SKM-1 (cell line): Measurements from ENCODE around the gene PARVG.

Experiments used
- DNase-seq: peaks from one replicate; lab custom pipeline; 2025; ENCODE audit not compliant: unreplicated experiment; lab: John Stamatoyannopoulos, UW

Gene PARVG, protein sequence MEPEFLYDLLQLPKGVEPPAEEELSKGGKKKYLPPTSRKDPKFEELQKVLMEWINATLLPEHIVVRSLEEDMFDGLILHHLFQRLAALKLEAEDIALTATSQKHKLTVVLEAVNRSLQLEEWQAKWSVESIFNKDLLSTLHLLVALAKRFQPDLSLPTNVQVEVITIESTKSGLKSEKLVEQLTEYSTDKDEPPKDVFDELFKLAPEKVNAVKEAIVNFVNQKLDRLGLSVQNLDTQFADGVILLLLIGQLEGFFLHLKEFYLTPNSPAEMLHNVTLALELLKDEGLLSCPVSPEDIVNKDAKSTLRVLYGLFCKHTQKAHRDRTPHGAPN

DNA sequence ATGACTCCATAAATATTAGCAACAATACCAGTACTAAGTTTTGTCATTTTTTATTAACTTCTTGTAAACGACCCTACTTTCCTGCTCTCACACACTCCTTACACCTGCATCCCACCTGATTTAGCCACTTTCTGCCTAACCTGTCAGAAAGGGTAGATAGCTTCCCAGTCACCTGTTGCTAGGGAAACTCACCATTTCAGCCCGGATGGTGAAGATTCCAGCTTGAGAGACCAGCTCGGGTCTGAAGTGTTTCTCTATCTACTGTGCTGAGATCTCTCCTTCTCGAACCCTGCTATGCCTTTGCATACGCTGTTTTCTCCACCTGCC, at the start of gene PARVG:
Gene PARVG, plus strand, starts transcription at position 220 of the 327 bp plus-strand sequence. CDS start 2,405 bp downstream, outside the sequence.
- DNase-seq: peak; percentile 53

DNA sequence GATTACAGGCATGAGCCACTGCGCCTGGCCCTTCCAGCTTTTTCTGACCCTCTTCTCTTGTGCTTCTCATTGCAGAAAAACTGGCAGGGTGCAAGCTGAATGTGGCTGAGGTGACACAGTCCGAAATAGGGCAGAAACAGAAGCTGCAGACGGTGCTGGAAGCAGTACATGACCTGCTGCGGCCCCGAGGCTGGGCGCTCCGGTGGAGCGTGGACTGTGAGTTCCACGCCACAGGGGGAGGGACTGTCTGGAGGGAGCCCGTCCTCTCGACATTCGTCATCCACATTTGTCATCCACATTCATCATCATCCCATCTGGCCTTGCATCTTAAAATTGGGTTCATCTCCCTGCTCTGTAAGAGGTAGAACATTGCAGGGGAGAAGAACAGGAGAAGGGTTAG, 49.3 kb upstream of the PARVG start:
- no peak for DNase-seq

DNA sequence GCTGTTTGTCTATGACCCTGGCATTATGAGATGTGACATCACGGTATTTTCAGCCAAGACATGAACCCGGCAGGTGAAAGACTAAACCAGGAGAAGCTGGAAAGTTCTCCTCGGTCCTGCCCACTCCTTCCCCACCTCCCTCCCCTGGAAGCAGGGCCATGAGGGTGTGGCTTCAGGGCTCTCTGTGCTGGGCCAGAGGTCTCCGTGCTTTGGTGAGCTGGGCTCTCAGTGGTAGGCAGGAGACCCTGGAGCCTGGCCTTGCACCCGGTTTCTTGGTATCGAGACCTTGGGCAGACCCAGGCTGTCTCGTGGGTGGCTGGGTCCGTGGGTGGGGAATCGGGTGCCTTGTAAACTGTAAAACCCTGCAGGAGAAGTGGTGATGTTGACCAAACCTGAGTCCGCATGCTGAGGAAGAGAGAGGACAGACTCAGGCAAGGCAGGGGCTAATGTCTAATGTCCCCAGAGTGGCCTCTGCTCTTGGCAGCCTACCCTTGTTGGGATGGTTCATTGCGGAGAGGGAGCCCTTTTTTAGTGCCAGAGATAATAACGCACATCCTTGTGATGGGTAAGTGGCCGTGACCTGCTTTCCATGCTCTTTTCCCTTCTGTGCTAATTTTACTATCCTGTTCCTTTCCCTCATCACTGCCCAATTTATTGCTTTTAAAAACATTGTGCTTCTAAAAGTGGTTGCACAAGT, 48.6 kb upstream of the PARVG start:
- no peak for DNase-seq

DNA sequence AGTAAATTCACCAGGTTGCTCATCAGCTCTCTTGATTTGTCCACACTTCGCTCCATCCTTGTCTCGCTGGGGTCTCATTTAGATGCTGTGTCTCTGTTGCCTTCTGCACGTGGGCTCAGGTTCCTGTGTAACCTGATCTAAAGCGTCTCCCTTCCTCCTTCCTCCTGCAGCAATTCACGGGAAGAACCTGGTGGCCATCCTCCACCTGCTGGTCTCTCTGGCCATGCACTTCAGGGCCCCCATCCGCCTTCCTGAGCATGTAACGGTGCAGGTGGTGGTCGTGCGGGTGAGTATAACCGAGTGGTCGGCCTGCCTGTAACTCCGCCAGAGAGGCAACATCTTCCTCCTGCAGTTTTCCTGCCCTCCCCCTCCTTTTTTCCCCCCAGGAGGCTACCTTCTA, 48.0 kb upstream of the PARVG start:
- DNase-seq: no peak

DNA sequence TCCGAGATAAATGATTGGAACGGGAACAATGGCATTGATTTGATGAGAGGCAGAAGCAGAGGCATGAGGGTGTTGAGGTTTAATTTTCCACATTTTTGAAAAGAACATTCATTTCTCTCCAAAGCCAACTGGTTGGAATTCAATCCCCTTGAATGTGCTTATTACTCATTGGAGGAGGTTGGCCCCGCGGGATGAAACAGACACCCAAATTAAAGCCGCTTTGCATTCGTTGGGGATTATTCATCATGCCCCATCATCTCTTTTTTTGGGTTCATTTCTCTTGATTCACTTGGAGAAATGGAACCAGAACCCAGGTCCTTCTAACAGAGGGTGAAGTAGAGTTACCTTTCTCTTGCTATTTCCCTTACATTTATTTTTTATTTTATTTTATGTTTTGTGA, 47.6 kb upstream of the PARVG start:
- no peak for DNase-seq

DNA sequence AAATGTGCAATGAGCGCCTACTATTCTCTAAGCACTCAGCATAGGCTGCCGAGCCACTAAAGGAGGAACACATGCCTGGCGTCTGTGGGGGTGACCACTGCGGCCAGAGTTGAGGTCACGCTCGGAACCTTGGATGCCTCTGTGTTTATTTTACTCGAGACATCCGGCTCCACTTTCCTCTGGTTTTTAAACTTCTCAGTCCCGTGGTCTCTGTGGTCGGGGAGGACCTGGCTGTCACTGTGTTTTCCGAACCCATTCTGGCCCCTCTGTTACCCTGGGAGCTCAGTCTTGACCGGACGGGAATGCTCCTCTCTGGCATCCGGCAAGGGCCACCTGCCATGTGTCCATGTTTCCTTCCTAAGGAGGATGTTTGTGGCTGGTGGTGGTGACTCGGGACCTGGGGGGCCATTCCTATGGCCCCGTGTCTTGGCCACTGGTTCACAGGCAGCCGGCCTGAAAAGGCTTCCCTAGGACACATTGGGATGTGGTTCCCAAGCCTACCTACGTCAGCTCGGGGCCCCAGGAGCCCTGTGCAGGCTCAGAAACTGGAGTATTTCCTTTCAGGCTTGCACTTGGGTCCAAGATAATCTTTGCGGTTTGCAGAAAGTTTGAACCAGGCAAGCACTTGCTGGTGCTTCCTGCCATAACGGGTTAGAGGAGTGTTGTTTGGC, 46.7 kb upstream of the PARVG start:
- DNase-seq: no peak

DNA sequence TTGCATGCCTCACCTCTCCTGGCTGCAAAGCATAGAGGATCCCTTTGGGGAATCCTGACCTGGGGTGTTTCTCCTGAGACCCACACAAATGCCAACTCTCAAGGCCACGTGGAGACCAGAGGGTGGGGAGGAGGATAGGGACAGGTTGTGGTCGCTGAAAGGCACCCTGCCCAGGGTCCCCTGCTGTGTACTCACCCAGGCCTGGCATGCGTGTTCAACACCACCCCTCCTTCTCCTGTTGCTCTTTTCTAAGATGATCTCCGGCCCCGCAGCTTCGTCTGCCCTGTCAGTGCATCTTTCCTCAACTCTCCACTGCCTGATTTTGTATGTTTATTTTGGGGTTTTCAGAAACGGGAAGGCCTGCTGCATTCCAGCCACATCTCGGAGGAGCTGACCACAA, 44.6 kb upstream of the PARVG start:
- no peak for DNase-seq

DNA sequence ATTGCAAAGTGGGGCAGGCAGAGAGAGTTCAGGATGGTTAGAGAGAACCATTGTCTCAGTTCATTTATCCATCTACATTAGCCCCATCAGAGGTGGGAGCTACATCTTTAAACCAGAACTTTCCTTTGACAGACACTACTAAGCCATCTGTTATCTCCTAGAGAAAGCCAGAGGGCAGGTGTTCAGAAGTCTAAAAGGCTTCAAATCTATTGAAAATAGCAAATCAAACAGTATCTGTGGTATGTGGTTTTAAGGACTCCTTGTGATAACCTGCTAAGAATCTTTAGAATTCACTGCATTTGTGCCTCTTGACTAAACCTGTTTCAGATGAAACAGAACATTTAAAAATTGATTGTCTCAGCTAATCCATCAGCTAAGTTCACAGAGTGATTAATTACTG, 43.9 kb upstream of the PARVG start:
- DNase-seq: no peak

DNA sequence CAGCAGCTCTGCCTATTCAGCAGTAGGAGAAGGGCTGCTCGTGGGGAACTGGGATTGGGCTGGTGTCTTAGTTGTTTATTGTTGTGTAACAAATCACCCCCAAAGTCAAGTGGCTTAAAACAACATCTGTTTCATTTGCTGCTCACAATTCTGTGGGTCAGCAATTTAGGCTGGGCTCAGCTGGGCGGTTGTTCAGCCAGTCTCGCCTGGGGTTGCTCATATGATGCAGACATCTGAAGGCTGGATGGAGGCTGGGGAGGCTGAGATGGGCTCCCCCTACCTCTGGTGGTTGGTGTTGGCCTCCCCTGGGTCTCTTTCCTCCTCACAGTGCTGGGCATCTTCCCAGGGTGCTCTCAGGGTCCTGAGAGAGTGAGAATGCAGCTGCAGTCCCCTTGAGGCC, 43.3 kb upstream of the PARVG start:
- no peak for DNase-seq

DNA sequence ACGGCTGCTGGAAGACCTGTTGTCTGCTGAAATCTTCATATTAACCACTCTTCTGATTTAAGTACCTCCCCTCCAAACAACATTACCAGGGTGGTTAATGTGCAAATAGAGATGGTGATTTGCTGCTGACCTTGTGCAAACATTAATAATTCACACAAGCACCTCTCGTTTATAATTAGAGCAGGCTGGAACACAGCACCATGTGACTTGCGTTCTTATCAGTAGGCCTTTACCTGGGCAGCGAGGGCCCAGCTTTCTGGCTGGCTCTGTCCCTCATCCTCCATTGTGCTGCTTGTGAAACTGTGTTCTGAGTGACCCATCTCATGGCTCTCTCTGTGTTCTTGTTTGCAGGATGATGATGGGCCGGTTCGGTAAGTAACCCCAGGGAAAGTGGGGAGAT, 41.0 kb upstream of the PARVG start:
- no peak for DNase-seq

DNA sequence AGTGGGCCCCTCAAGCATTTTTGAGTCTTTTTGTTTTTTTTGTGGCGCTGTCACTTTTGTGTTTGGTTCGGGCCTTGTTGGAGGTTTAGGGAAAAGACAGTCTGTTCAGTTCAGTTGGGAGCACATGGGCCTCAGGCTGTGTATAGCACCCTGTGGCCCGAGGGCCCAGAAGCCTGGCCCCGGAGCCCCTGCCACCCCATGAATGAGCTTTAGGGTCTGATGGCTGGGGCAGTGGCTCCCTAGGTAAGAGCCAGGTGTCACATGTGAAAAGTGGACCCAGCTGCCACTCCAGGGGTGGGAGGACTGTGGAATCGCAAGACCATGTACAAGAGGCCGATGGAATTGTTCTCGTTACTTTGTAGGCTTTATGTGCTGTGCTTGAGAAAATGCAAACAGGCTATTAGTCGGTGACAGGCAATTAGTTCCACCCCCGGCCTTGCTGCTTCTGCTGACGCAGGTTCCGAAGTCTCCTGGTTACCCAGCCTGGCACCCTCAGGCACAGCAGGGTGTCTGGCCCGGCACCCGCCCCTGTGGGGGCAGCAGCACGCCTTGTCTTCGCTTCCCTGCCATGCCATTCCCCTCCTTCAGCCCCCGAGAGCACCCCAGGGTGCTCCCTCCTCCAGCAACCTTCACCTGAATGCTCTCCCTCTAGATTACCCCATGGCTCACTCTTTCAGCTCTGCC, 38.2 kb upstream of the PARVG start:
- no peak for DNase-seq

DNA sequence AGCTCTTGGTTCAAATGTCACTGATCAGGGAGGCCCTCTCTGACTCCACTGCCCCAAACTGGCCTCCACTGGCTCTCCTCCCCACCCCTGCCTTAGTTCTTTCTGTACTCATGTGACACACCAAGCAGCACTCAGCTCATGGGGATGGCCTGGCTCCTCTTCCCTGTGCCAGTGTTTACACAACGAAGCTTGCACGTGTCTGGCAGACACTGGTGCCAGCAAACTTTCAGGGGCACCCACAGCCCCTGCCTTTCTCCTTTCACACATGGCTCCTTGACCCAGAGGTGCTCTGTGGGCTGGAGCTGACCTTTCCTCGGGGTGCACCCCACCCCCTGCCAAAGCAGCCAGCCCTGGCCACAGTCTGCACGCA, 37.6 kb upstream of the PARVG start:
- no peak for DNase-seq

DNA sequence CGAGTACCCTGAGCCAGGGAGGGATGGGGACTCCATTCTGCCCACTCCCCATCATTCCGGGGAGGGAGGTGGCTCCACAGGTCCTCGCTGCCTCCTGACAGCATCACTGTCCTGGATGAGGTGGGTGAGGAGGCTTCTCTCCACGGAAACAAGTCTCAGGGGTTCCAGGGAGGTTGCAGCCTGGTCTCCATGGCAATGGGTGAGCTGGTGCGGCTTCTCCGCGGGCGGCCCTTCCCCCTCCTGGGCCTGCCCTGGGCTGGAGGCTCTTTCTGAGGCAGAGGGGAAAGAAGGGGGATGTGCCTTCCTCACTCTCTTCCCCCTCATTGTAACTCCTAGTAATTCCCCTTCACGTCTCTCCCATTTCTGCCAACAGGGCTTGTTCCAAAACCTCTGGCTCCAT, 37.1 kb upstream of the PARVG start:
- DNase-seq: no peak

DNA sequence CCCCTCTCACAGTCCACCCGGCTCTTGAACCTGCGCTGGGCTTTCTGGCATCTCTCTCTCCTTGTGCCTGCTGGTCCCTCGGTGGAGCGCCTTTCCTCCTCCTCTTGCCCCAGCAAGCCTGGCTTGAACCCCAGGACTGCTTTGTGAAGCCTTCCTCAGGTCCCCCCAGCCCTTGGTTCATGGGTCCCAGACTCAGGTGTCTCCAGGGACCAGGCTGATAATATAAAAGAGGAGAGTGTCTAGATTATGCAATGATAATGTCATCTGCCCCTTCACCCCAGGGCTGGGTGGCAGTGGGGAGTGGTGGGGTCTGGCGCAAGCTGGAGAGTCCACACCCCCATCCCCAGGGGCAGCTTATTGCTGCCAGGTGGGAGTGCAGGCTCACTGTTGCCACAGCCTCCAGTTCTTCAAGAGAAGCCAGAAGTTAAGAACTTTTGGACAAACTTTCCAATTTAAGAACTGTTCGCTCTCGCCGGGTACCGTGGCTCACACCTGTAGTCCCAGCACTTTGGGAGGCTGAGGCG, 36.6 kb upstream of the PARVG start:
- DNase-seq: no peak

DNA sequence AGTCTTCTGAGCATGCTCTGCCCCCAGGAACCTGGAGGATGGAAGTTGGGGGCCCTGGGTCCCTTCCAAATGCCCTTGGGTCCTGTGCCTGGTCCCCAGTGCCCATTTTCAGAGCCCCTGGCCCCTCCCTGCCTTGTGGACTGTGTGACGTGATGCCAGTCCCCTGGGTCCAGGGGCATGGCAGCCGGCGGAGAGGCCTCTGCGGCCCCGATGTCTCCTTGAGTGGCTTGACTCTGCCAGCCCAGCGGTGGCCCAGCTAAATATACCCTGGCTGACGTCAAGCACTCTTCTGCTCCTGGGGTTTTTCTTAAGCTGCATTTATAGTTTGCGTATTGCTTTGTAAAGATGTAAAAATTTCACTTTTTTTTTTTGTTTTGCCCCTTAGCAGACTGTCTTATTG, 35.2 kb upstream of the PARVG start:
- no peak for DNase-seq

DNA sequence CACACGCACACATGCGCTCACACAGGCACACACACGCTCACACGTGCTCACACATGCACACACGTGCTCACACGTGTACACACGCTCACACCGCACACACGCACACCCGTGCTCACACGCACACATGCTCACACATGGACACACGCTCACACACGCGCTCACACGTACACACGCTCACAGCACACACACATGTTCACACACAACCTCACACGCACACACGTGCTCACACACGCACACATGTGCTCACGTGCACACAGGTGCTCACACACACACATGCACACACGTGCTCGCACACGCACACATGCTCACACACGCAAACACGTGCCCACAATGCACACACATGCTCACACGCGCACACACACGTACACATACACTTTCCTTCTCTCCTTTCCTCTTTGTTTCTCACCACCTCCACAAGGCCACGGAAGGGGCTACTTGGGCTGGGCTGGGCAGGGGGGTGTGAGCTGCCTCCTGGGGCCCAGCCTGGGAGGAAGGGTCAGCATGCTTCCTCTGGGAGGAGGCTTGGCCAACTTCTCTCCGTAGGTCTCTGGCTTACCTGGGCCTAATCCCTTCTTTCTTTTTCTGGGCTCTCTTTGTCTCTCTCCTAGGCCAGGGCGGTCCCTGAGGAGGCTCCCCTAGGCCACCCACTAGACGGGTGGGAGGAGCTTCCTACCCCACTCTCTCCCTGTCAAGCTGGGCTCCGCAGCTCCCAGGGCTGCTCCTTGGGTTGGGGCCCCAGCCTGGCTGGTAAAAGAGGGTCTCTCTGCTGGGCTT, 34.5 kb upstream of the PARVG start:
- no peak for DNase-seq

DNA sequence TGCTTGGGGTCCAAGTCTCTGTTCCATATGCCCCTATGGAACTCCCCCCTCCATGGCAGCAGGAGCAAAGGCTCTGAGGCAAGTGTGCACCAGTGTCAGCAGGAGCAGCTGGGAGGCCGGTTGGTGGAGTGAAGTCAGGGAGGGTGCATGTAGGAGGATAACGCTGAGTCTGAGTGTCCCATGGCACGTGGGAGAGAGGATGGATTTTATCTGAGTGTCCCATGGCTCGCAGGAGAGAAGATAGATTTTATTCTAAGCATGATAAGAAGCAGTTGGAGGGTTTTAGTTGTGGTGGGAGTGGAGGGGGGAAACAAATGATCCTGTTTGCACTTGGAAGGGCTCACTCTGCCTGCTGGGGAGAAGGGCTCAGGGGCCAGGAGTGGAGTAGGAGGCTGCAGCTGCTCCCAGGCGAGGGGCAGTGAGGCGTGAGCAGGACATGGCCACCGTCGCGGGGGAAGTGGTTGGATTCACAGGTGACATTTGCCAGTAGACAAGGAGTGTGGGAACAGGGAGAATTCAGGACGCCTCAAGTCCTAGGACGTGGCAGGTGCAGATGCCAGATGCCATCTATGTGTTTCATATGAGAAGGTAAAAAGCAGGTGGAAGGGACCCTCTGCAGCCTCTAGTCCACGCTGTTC, 33.6 kb upstream of the PARVG start:
- no peak for DNase-seq

DNA sequence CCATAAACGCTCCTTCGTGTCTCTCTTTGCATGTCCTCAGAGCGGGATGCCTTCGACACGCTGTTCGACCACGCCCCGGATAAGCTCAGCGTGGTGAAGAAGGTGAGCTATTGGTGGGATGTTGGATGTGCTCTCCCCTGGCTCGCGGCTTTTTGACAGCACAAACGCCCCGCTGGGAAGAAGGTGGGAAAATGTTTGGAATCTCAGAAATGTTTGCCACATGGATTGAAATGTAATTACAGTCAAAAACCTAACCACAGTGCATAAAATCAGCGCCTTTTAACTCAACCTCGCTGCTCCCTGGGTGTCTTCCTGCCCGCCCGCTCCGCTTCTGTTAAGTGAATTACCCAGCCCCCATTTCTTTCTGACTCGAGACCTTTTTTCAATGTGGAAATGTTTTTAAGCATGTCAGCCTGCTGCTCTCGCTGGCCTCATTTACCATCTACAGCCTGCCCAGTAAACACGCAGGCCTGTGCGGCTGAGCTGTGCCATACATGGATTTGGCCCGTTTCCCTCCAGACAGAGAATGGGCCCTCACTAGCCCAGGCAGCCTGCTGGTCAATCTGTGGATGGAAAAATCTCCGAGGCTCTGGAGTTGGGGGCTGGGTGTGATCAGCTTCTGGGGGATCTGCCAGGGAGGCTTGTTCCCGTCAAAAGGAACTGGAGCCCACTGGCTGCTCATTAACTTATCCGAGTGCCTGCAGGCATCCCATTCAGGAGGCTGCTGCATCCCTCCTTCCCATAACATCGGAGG, 32.7 kb upstream of the PARVG start:
- no peak for DNase-seq

DNA sequence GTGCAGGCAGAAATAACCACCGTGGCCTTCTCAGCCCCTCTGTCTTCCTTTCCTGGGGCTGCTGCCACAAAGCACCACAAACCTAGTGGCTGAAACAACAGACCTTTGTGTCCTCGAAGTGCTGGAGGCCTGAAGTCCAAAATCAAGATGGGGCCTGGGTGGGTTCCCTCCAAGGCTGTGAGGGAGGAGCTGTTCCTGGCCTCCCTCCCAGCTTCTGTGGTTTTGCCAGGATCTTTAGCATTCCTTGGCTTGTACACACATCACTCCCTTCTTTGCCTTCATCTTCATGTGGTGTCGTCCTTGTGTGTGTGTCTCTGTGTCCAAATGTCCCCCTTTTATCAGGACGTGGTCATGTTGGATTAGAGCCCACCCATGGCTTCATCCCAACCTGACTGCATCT, 29.0 kb upstream of the PARVG start:
- no peak for DNase-seq

DNA sequence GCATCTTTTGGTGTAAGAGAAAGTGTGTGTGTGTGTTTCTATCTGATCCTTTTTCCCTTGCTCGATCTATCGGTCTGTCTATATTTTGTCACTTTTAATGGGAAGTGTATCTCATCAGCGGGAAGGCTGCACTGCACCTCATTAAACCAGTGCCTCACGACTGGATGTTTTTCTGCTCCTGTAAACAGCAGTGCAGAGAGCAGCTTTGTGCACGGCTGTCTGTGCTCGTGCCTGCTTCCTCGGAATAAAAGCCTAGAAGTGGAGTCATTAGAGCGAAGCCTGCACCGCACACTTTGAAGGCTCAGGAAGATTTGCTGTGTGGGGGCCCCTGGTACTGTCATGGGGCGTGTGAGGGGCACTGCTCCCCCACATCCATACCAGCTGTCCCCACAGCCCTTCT, 27.0 kb upstream of the PARVG start:
- DNase-seq: no peak
